GM18499 (cell line): Measurements from ENCODE around the gene TRDN.

Experiments
- ATAC-seq: cut with Tn5 transposase; IDR thresholded peaks from one replicate; pipeline ENCODE4 v1.9.1; 2021; ENCODE audit warnings: moderate number of reproducible peaks; ENCODE audit not compliant: insufficient read depth, unreplicated experiment

Gene TRDN

GRCh38 chr6:123636782-123637181, at the start of gene TRDN:
TSS of gene TRDN (minus strand) at chr6:123636950. CDS start at chr6:123636775, 175 bp downstream.
- ATAC-seq, result no peak

GRCh38 chr6:123681957-123682462, 45.3 kb upstream of the TRDN start:
- ATAC-seq, result no peak

GRCh38 chr6:123677897-123678296, 41.1 kb upstream of the TRDN start:
- no peak for ATAC-seq

GRCh38 chr6:123676793-123677192, 40.0 kb upstream of the TRDN start:
- ATAC-seq, result no peak

- no peak for ATAC-seq
Observed at GRCh38 chr6:123668965-123669591, 32.3 kb upstream of the TRDN start.

GRCh38 chr6:123668063-123668462, 31.3 kb upstream of the TRDN start:
- no peak for ATAC-seq

GRCh38 chr6:123663436-123663835, 26.7 kb upstream of the TRDN start:
- no peak for ATAC-seq

- ATAC-seq, result no peak
Observed at GRCh38 chr6:123662757-123663156, 26.0 kb upstream of the TRDN start.

GRCh38 chr6:123661105-123661891, 24.5 kb upstream of the TRDN start:
- no peak for ATAC-seq

GRCh38 chr6:123659960-123660748, 23.4 kb upstream of the TRDN start:
- ATAC-seq, result no peak

GRCh38 chr6:123658848-123659247, 22.1 kb upstream of the TRDN start:
- ATAC-seq, result no peak

GRCh38 chr6:123655521-123656306, 19.0 kb upstream of the TRDN start:
- peak; percentile 87 for ATAC-seq

- ATAC-seq, result no peak
Observed at GRCh38 chr6:123648723-123649122, 12.0 kb upstream of the TRDN start.

- ATAC-seq, result no peak
Observed at GRCh38 chr6:123648020-123648580, 11.3 kb upstream of the TRDN start.

- ATAC-seq, result no peak
Observed at GRCh38 chr6:123641497-123641896, 4.7 kb upstream of the TRDN start.

GRCh38 chr6:123640567-123641187, 3.9 kb upstream of the TRDN start:
- ATAC-seq, result no peak

GRCh38 chr6:123638865-123639264, 2.1 kb upstream of the TRDN start:
- ATAC-seq, result no peak

- no peak for ATAC-seq
Observed at GRCh38 chr6:123636282-123636681, 468 bp downstream of the TRDN start.

- no peak for ATAC-seq
Observed at GRCh38 chr6:123635567-123635966, 1.2 kb downstream of the TRDN start.
